Fibroblast of skin of abdomen (primary cell): ENCODE measurements around the gene ZNF423.
"Not testable (repeated sequence)": the region's sequence is repeated elsewhere in the genome, so short reads cannot be mapped to it uniquely, and the experiment has no call there.

Source experiments
- DNase-seq: peaks from one replicate; pipeline ENCODE4 v3.0.0-alpha.2; 2013

Gene ZNF423

GRCh38 chr16:49575346-49576172 lies 280.4 kb downstream of the ZNF423 start:
- DNase-seq: no peak

DNA sequence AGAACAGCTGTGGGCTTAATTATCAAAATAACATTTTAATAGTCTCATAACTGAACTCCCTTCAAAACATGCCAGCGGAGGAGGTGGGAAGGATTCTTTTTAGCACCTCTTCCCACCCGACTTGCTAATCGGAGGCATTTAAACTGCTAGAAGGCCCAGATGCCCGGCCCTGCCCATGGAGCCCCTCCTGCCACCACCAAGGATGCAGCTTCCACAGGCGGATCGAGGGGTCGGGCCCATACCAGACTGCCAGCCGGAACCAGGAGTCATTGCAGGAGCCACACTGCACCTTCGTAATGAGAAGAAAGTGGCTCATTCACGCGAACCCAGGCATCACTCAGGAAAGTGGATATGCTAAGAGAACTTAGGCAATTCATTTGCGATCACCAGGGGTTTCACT lies 281.1 kb downstream of the ZNF423 start:
- no peak for DNase-seq

DNA sequence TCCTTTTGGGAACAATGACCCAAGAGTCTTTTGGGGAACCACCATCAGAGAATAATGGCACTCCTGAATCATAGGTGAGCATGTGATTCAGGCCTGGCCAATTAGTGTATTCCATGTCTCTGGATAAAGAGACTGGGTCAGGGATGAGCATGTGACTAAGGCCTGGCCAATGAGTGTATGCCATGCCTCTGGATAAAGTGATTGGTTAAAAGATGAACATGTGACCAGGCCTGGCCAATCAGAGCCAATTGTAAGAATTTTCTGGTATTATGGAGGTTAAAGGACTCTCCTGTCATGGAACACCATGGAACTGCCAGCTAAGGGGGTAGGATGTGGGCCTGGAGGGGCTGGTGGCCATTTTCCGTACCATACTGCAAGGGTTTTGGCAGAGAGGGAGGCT lies 288.0 kb downstream of the ZNF423 start:
- no peak for DNase-seq

DNA sequence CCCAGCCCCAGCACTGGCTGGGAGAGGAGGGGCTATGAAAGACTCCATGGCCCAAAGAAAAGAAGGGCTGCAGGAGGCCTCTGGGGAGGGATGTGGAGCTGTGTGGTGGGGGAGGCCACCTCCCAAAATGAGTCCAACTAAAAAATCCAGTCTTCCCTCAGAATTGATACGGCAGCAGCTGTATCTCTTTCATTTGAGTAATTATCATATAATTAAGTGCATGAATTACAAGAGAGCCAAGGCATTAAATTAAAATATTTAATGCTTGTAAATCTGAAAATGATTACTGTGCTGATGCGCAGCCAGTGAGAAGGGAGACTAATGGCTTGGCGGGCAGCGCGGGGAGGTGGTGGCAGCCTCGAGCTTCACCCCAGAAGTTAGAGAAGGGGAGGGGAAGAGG lies 289.5 kb downstream of the ZNF423 start:
- DNase-seq: no peak

GRCh38 chr16:49564496-49565229 lies 291.2 kb downstream of the ZNF423 start:
- peak; percentile 21 for DNase-seq

DNA sequence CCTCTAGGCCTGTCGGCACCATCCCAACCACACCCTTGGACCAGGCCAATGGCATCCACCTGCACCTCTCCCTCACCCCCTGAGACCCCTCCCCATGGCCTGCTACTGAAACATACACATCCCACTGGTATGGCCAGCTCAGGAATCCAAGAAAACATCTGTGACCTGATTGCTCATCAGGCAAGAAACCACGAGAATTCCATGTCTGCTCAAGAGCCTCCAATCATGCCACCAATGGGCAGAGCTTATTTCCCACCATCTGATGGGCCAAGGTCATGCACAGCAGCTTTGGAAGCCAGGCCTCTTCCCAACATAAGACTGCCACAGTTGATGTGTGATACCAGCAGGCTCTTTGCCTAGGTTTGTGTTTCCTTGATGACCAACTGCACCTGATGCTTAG lies 292.2 kb downstream of the ZNF423 start:
- peak; percentile 49 for DNase-seq

DNA sequence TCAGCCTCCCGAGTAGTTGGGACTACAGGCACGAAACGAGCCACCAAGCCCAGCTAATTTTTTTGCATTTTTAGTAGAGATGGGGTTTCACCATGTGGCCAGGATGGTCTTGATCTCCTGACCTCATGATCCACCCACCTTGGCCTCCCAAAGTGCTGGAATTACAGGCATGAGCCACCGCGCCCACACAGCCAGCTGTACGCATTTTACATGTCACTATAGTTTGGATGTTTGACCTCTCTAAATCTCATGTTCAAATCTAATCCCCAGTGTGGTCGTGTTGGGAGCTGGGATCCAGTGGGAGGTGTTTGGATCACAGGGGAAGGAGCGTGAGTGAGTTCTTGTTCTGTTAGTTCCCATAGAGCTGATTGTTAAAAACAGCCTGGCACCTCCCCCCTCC lies 293.0 kb downstream of the ZNF423 start:
- DNase-seq: not testable (repeated sequence)

DNA sequence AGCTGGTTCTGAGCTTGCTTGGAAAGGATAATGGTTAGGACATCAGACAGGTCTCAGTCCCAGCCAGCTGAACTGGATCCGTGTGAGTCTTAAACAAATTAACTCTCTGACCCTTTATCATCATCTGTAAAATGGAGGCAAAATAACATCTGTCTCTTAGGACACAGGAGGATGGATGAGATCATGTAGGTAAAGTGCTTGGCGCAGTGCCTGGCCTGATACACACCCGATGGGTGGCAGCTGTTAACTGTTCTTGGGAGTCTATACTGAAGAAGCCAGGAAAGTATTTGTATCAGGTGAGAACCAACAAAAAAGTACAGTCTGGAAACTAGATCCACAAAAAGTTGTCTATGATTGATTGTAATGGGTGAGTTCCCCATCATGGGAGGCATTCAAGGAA lies 293.7 kb downstream of the ZNF423 start:
- DNase-seq: no peak

DNA sequence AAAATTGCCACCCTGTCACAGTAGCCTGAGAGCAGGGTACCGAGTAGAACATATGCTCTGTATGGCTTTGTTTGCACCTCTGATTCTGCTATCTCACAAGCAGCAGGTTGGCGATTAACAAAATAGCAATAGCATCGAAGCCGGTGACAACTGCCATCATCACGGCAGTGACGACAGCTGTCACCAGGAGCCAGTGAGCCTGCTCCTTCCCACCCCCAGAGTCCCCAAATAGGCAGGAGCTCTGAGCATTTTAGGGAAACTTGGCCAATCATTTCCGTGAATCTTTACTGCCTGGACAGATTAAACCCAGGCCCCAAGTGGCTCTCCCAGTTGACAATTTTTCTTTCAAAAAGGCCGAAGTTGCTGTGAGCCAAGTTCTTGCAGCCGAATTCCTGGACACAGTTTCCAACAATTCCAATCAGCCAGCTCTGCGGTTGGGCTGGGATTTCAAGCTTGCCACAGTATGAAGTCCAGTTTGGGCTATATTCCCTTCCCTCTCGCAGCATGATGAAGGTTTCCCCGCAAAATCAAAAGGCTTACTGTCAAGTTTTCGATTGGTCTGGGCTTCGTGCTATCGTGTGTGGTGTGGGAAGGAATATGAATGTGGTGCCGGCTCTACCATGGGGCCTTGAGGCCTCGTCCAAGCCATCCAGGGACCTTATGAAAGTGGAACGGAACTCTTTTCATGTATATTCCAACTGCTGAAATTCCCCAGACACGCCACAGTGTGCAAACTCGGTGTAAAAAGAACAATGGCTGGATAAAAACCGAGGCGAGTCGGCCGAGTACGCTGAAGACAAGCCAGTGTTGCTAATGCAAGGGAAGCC lies 295.7 kb downstream of the ZNF423 start:
- peak; percentile 33 for DNase-seq

DNA sequence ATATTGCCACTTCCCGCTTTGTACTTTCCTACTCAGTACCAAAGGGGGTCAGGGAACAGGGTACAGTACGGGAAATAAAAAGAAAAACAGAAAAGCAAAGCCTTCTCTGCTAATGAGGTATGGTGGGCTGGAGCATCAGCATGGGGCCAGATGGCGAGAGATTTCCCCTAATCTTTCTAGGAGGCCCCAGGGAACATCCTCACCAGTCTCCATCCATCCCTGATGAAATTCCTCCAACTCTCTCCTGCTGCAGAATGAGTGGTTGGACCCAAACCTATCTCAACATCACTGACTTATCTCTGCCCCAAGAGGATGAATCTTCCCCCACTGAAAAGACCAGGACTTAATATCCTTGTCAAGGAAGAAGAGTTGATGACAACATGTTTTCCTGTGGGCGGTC lies 296.7 kb downstream of the ZNF423 start:
- DNase-seq: no peak

DNA sequence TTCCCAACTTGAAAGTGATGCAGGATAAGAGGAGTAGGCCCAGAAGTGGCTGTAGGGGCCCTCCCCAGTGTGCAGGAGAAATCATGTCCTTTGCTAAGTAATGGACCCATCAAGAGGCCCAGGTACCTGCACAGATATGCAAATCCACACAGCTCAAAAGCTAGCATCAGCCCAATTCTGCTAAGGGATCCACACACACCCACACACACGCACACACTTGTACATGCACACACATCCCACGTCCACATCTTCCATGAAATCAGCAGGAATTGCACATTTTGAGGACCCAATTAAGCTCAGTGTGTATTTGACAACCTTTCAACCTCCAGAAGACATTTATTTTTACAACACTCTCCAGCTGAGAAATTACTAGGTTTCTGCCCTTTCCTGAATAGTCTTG lies 297.5 kb downstream of the ZNF423 start:
- DNase-seq: no peak

DNA sequence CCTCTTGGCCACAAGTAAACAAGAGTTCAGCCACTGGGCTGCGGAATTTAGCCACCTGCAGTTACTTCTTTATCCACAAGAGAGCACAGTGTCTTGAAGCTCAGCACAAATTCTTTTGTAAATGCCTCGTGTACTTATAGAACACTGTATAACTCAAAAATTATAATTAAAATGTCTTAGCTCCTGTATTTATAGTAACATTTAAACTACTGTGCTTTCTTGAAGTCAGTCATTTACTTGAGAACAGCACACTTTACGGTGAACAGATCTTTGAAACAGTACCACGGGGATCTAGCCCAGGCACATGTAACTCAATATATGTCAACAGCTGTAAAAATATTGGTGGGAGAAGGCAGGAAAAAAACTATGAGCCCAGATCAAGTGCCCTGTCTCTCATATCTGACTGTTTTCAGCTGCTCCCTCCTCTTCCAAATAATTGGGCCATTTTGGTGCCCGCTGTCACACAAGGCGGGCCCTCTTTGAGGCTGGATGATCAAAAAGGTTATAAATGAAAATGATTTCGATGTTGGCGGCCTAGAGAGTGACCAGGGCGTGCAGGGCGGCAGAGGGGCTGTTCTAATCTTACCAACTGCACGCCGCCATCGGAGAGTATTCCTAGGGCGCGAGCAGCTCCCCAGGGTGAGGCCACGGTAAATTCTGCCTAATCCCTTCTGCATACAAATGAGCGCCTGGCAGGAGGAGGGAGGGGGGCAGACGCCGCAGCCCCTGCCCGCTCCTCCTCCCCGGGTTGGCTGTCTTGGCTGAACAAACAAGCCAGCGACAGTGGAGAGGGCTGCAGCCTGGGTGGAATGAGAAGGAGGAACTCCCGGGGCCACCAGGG lies 299.1 kb downstream of the ZNF423 start:
- peak; percentile 25 for DNase-seq

- no peak for DNase-seq
Observed at GRCh38 chr16:49556249-49556605, 299.7 kb downstream of the ZNF423 start.

DNA sequence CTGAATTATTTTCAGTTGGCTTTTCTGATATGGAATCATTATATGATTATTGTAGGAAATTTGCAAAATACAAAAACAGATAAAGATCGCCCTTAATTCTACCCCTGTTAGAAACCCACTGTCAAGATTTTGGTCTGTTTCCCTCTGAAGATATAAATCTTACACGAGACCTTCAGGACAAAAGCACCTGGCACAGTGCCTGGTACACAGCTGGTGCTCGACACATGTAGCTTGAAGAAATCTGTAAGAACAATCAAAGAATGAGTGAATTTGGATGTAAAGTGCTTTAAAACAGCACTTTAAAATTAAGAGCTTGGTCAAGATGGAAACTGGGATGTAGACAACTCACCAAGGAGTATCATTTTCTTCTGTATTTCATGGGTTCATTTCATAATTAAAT lies 301.2 kb downstream of the ZNF423 start:
- no peak for DNase-seq

- DNase-seq: no peak
Observed at GRCh38 chr16:49552313-49552928, 303.5 kb downstream of the ZNF423 start.

- DNase-seq: no peak
Observed at GRCh38 chr16:49550666-49551065, 305.2 kb downstream of the ZNF423 start.

GRCh38 chr16:49550140-49550539 lies 305.8 kb downstream of the ZNF423 start:
- no peak for DNase-seq

- no peak for DNase-seq
Observed at GRCh38 chr16:49548325-49548970, 307.5 kb downstream of the ZNF423 start.

DNA sequence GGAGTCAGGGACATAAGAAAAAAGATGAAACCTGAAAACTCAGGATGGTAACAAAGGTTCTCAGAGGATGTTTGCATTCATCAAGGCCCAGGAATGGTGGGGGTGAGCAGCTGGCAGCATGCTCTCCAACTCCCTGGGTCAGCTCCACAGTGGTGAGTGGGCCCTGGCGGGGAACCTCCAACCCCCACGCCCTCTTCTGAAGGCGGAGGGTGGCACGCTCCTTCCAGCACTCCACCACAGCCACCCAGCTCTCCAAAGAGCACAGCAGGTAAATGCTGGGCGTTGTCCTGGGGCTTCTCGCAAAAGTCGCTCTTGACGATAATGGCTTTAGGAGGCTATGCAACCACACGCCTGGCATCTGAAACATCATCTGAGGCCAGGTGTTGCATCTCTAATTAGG lies 308.5 kb downstream of the ZNF423 start:
- DNase-seq: no peak

DNA sequence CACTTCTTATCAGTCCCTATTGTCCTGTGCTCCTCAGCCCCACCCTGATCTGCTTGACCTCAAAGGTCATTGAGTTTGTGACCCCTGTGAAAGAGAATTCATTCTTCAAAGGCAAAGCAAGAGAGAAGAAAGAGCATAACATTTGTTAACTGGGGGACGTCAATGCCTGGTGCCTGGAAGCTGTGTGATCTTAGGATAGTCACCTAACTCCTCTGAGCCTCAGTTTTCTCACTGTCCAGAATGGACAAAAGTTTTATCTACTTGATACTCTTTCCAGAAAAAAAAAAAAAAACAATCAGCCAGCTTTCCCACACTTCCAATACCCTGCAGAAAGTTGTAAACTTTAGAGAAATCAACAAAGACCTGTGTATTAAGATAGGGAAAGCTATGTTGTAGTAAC lies 309.2 kb downstream of the ZNF423 start:
- no peak for DNase-seq

- no peak for DNase-seq
Observed at GRCh38 chr16:49545741-49546448, 310.0 kb downstream of the ZNF423 start.
